Thyroid gland (tissue), 4 donors: ENCODE measurements around the gene RSPH9. TPM values are rescaled to one million over a fixed set of nuclear protein-coding genes. Genes with fewer than 3 reads are reported as not detected.

ENCODE experiments used
- DNase-seq, 2 donors: peaks; one replicate each; pipeline ENCODE4 v3.0.0-alpha.2; 2019
- H3K27ac ChIP-seq, 3 donors: fragments of 200-600 bp; sonication (generic); 1 replicate in 2 of 3; 2 replicates in 1 of 3; pipeline ENCODE4 v1.5.1; 2016 to 2019; ENCODE audit warnings: mild to moderate bottlenecking in 1 of 3, moderate library complexity in 1 of 3
- H3K27me3 ChIP-seq: fragments of 200-600 bp; sonication (generic); one replicate; pipeline ENCODE4 v1.5.1; 2019
- H3K36me3 ChIP-seq, 2 donors: fragments of 200-600 bp; sonication (generic); one replicate each; pipeline ENCODE4 v1.5.1; 2016 to 2019
- H3K4me1 ChIP-seq, 2 donors: fragments of 200-600 bp; sonication (generic); one replicate each; pipeline ENCODE4 v1.5.1; 2017 to 2019
- H3K4me3 ChIP-seq, 3 donors: fragments of 200-600 bp; sonication (generic); replicated peaks in 1 of 3; 1 replicate in 2 of 3; 2 replicates in 1 of 3; pipeline ENCODE4 v1.5.1; 2016; ENCODE audit warnings: mild to moderate bottlenecking in 1 of 3
- H3K9me3 ChIP-seq: fragments of 200-600 bp; sonication (generic); one replicate; pipeline ENCODE4 v1.5.1; 2017
- CTCF ChIP-seq, 6 experiments: fragments of 200-600 bp in 3 of 6; fragments of 450-650 bp in 3 of 6; sonication (generic) in 3 of 6; IDR thresholded peaks; one replicate each; pipeline ENCODE4 v1.5.1; 2016 to 2019; ENCODE audit warnings: antibody characterized with exemption in 6 of 6, mild to moderate bottlenecking in 2 of 6, inconsistent platforms in 1 of 6, moderate library complexity in 1 of 6
- POLR2A ChIP-seq, 2 donors: fragments of 450-650 bp; IDR thresholded peaks; one replicate each; pipeline ENCODE4 v1.6.1; 2017; ENCODE audit warnings: antibody characterized with exemption in 2 of 2, mild to moderate bottlenecking in 2 of 2, moderate library complexity in 1 of 2
- WGBS, 2 donors: methylation state at CpG; one replicate each; pipeline ENCODE4 v1.1.5; 2017; 5-methylcytosine and 5-hydroxymethylcytosine counted together
- intact Hi-C: fragments of 100-400 bp; cut with DNase I; formaldehyde crosslinking; loops from one replicate; pipeline ENCODE4 v1.15.1; 2023
- total RNA-seq, 4 donors: library from RNA; depleted of rRNA; stranded (reverse); fragments of >200 nt; gene quantifications; one replicate each; pipeline ENCODE4 v1.2.3, GENCODE V29; 2016

The RSPH9 gene
- total RNA-seq, 4 donors from 2014 or later: 0.13 TPM; not detected in 3

- no peak for DNase-seq
- Histone ChIP-seq H3K9me3 (no peaks in the 10 kb centered on the region), H3K27me3 (no peaks in the 10 kb centered on the region), H3K27ac (no peak overlapping the region), H3K4me3 (no peak overlapping the region), H3K4me1 (peaks cover 0 to 27% of the 10 kb centered on the region in 2 donors), H3K36me3 (no peaks in the 10 kb centered on the region)
- intact Hi-C loops: loop anchor here (5.0 kb wide), 1 partner anchor 45 kb away; no protein-coding TSS in a partner anchor
- WGBS, 2 donors: 81 to 87% methylated on average over 6 of the region's 6 CpGs
- TF ChIP-seq CTCF (IDR thresholded peaks at IDR 0.05) (no peak), POLR2A (IDR thresholded peaks at IDR 0.05) (no peak)
These were observed 67.7 kb downstream of the RSPH9 start for GRCh38 chr6:43712579-43712978.

- H3K4me3 ChIP-seq: no peak overlapping the region
- intact Hi-C loops: loop anchor here (5.0 kb wide), 1 partner anchor 44 kb away; no protein-coding TSS in a partner anchor
- no peaks in the 10 kb centered on the region for H3K27me3 ChIP-seq
- H3K9me3 ChIP-seq: no peaks in the 10 kb centered on the region
- 90 to 91% methylated on average over 13 of the region's 13 CpGs for WGBS, 2 donors
- TF ChIP-seq POLR2A (IDR thresholded peaks at IDR 0.05) (no peak), CTCF (IDR thresholded peaks at IDR 0.05) (no peak)
- no peak overlapping the region for H3K27ac ChIP-seq
- H3K4me1 ChIP-seq: peaks cover 0 to 31% of the 10 kb centered on the region in 2 donors
- no peak for DNase-seq
- H3K36me3 ChIP-seq: no peaks in the 10 kb centered on the region
These were observed 68.9 kb downstream of the RSPH9 start for GRCh38 chr6:43713643-43714310.

- intact Hi-C loops: loop anchor here (5.0 kb wide), 1 partner anchor 43 kb away; no protein-coding TSS in a partner anchor
- H3K4me3 ChIP-seq: no peak overlapping the region
- no peak overlapping the region for H3K27ac ChIP-seq
- WGBS, 2 donors: 61 to 74% methylated on average over 9 of the region's 9 CpGs
- H3K36me3 ChIP-seq: no peaks in the 10 kb centered on the region
- no peak for DNase-seq
- TF ChIP-seq POLR2A (IDR thresholded peaks at IDR 0.05): no peak
- no peak for TF ChIP-seq CTCF (IDR thresholded peaks at IDR 0.05)
- no peaks in the 10 kb centered on the region for H3K27me3 ChIP-seq
- peaks cover 0 to 24% of the 10 kb centered on the region in 2 donors for H3K4me1 ChIP-seq
- H3K9me3 ChIP-seq: no peaks in the 10 kb centered on the region
These were observed 69.6 kb downstream of the RSPH9 start for GRCh38 chr6:43714311-43715055.

GRCh38 chr6:43715056-43715788 lies 70.4 kb downstream of the RSPH9 start:
- no peak for DNase-seq
- Histone ChIP-seq H3K9me3 (no peaks in the 10 kb centered on the region), H3K4me3 (no peak overlapping the region), H3K36me3 (no peaks in the 10 kb centered on the region), H3K27me3 (no peaks in the 10 kb centered on the region), H3K4me1 (peaks cover 0 to 21% of the 10 kb centered on the region in 2 donors), H3K27ac (no peak overlapping the region)
- 72 to 82% methylated on average over 5 of the region's 5 CpGs for WGBS, 2 donors
- TF ChIP-seq CTCF (IDR thresholded peaks at IDR 0.05) (no peak), POLR2A (IDR thresholded peaks at IDR 0.05) (no peak)
- intact Hi-C loops: no loop called here
